ENCODE results near the gene ITPK1. TPM values are rescaled to one million over a fixed set of nuclear protein-coding genes. Genes with fewer than 3 reads are reported as not detected.

ITPK1 gene
- total RNA-seq, 1 donor, result 25.0 TPM

DNA sequence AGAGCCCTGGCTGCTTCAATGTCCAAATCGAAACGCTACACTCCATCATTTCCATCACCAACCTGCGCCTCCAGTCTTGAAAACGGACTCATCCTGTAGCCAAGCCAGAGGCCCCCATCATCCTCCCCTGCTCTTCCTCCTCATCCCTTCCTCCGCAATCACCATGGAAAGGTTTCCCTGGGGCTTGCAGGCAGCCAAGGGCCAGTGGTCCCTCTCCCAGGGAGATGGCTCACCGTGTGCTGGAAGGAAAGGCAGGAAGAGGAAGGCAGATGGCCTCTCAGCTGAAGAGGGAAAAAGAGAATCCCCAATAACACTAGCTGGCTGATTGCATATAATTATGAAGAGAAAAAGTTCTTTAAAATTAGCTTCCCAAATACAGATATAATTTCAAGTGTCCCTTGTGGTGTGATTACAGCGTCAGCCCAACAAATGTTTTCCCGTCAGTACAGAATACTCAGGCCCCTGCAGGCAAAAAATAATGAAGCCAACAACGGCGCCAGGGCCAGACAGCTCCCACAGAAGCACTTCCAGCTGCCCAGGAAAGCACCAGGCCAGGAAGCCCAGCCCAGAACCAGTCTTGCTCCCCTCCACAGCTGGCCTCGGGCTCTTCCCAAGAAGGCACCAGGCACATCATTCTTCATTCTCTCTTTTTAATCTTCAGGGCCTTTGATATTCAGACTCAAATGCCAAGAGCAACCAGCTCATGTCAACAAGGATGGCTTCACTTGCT, 24.7 kb downstream of the ITPK1 start:
- no peaks in the 10 kb centered on the region for H3K9me3 ChIP-seq (ENCODE audit: low read depth, low read length)
- no peak overlapping the region for H3K27ac ChIP-seq (ENCODE audit: low read depth, low read length)
- peaks cover 10% of the 10 kb centered on the region for H3K79me2 ChIP-seq (ENCODE audit: insufficient read depth, low read length)
- H3K27me3 ChIP-seq (ENCODE audit: insufficient read depth, low read length), result no peaks in the 10 kb centered on the region
- TF ChIP-seq, protein P1, sequence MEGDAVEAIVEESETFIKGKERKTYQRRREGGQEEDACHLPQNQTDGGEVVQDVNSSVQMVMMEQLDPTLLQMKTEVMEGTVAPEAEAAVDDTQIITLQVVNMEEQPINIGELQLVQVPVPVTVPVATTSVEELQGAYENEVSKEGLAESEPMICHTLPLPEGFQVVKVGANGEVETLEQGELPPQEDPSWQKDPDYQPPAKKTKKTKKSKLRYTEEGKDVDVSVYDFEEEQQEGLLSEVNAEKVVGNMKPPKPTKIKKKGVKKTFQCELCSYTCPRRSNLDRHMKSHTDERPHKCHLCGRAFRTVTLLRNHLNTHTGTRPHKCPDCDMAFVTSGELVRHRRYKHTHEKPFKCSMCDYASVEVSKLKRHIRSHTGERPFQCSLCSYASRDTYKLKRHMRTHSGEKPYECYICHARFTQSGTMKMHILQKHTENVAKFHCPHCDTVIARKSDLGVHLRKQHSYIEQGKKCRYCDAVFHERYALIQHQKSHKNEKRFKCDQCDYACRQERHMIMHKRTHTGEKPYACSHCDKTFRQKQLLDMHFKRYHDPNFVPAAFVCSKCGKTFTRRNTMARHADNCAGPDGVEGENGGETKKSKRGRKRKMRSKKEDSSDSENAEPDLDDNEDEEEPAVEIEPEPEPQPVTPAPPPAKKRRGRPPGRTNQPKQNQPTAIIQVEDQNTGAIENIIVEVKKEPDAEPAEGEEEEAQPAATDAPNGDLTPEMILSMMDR (IDR thresholded peaks at IDR 0.05; ENCODE audit: extremely low read depth, low read depth, low read length), result no peak
- H3K4me1 ChIP-seq (ENCODE audit: insufficient read depth, low read length), result no peaks in the 10 kb centered on the region
- peak; percentile 93 for DNase-seq (ENCODE audit: insufficient read length, low spot score, missing footprints)
- no peak overlapping the region for H3K4me2 ChIP-seq (ENCODE audit: insufficient read depth, low read length)
- no peak overlapping the region for H3K4me3 ChIP-seq (ENCODE audit: insufficient read depth, low read length)
- peaks cover 48% of the 10 kb centered on the region for H4K20me1 ChIP-seq (ENCODE audit: insufficient read depth, low read length)
- no peaks in the 10 kb centered on the region for H3K36me3 ChIP-seq (ENCODE audit: insufficient read depth, low read length)
- H2AFZ ChIP-seq (ENCODE audit: low read length), result no peak overlapping the region

DNA sequence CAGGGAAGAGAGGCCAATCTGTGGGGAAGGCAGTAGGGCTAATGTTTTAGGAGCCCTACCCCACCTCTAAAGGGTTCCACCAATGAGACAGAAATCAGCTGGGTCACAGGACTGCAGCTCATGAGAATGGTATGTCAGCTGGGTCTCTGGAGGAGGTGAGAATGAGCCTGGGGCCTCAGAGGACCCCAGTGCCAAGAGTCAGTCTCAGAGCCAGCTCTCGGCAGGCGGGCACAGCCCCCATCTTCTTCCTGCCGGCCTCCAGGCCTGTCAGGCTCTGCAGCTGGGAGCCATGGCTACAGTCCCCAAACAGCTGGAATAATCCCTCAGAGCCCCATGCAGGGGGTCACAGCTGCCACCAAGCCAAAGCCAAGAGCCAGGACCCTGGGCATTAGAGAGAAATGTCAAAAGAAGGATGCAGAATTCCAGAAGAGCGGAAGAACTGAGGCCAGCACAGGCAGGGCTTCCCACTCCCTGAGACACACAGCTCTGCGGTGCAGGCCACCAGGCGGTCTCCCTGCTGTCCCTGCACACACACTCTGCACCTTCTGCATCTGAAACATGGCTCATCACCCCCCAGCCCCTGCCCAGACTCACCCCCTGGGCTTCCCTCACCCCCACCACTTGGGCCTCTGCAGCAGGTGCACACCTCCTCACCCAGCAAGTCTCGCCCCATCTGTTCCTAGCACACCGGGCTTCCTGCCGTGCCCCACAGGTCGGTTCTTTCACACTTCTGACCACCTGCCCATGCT, 26.0 kb downstream of the ITPK1 start:
- H3K27me3 ChIP-seq (ENCODE audit: insufficient read depth, low read length), result no peaks in the 10 kb centered on the region
- no peaks in the 10 kb centered on the region for H3K36me3 ChIP-seq (ENCODE audit: insufficient read depth, low read length)
- peak; percentile 89 for DNase-seq (ENCODE audit: insufficient read length, low spot score, missing footprints)
- peaks cover 46% of the 10 kb centered on the region for H4K20me1 ChIP-seq (ENCODE audit: insufficient read depth, low read length)
- peaks cover 7% of the 10 kb centered on the region for H3K79me2 ChIP-seq (ENCODE audit: insufficient read depth, low read length)
- no peak overlapping the region for H3K27ac ChIP-seq (ENCODE audit: low read depth, low read length)
- no peaks in the 10 kb centered on the region for H3K4me1 ChIP-seq (ENCODE audit: insufficient read depth, low read length)
- H3K4me2 ChIP-seq (ENCODE audit: insufficient read depth, low read length), result no peak overlapping the region
- H2AFZ ChIP-seq (ENCODE audit: low read length), result no peak overlapping the region
- TF ChIP-seq, protein P1 (IDR thresholded peaks at IDR 0.05; ENCODE audit: extremely low read depth, low read depth, low read length), result no peak
- H3K4me3 ChIP-seq (ENCODE audit: insufficient read depth, low read length), result no peak overlapping the region
- no peaks in the 10 kb centered on the region for H3K9me3 ChIP-seq (ENCODE audit: low read depth, low read length)

DNA sequence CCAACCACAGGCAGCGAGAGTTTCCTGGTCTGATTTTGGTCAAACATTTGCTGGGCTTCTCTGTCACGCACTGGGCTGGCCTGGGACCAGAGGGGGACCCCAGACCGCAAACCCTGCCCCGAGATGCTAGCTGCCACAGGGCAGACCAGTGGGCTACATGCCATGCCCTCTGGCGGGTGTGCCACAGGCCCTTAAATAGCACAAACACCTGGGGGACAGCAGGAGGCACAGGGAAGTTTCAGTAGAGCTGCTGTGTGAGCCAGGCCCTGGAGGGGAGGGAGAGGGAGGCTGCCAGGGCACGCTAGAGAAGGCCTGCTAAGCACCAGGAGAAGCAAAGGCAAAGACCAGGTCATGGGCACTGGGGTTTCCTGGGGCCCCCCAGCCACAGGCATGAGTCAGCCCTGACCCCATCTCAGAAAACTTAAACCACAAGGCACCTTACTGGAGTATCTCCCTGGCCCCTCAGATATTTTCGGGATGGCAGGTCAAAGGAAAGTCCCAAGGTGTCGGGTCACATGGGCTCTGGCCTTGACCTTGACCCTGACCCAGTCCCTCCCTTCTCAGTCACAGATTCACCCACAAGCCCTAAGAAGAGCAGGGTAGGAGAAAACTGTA, 29.2 kb downstream of the ITPK1 start:
- Histone ChIP-seq H3K9me3 (ENCODE audit: low read depth, low read length) (no peaks in the 10 kb centered on the region), H2AFZ (ENCODE audit: low read length) (no peak overlapping the region), H3K27me3 (ENCODE audit: insufficient read depth, low read length) (no peaks in the 10 kb centered on the region), H3K79me2 (ENCODE audit: insufficient read depth, low read length) (no peaks in the 10 kb centered on the region), H4K20me1 (ENCODE audit: insufficient read depth, low read length) (peaks cover 38% of the 10 kb centered on the region), H3K4me2 (ENCODE audit: insufficient read depth, low read length) (no peak overlapping the region), H3K4me3 (ENCODE audit: insufficient read depth, low read length) (no peak overlapping the region), H3K4me1 (ENCODE audit: insufficient read depth, low read length) (no peaks in the 10 kb centered on the region), H3K27ac (ENCODE audit: low read depth, low read length) (no peak overlapping the region), H3K36me3 (ENCODE audit: insufficient read depth, low read length) (no peaks in the 10 kb centered on the region)
- TF ChIP-seq, protein P1 (IDR thresholded peaks at IDR 0.05; ENCODE audit: extremely low read depth, low read depth, low read length), result no peak
- peak; percentile 79 for DNase-seq (ENCODE audit: insufficient read length, low spot score, missing footprints)

DNA sequence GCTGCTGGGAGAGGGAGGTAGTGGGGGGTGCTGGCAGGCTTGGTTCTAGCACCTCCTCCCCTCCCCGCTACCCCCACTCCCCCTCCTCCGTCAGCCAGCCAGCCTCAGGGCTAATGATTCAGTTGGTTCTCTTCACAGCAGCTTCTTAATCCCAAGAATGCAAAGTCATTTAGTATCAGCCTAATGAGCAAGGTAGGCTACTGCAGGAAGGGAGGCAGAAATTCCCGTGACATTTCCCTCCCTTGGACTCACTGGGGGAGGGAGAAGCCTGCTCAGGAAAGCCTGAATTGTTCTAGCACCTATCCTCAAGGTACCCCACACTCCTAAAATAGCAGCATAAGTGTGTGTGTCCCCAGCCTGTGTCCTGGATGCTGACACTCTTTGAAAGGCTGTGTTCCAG, 29.8 kb downstream of the ITPK1 start:
- Histone ChIP-seq H3K4me3 (ENCODE audit: insufficient read depth, low read length) (no peak overlapping the region), H3K27me3 (ENCODE audit: insufficient read depth, low read length) (no peaks in the 10 kb centered on the region), H3K9me3 (ENCODE audit: low read depth, low read length) (no peaks in the 10 kb centered on the region), H4K20me1 (ENCODE audit: insufficient read depth, low read length) (peaks cover 37% of the 10 kb centered on the region), H2AFZ (ENCODE audit: low read length) (no peak overlapping the region), H3K4me2 (ENCODE audit: insufficient read depth, low read length) (no peak overlapping the region), H3K36me3 (ENCODE audit: insufficient read depth, low read length) (no peaks in the 10 kb centered on the region), H3K27ac (ENCODE audit: low read depth, low read length) (no peak overlapping the region), H3K4me1 (ENCODE audit: insufficient read depth, low read length) (no peaks in the 10 kb centered on the region), H3K79me2 (ENCODE audit: insufficient read depth, low read length) (no peaks in the 10 kb centered on the region)
- TF ChIP-seq, protein P1 (IDR thresholded peaks at IDR 0.05; ENCODE audit: extremely low read depth, low read depth, low read length), result no peak
- DNase-seq (ENCODE audit: insufficient read length, low spot score, missing footprints), result peak; percentile 76

Measured in osteoblast (primary cell).